ENCODE data around the gene IQCM.
"Not testable (repeated sequence)": the region's sequence is repeated elsewhere in the genome, so short reads cannot be mapped to it uniquely, and the experiment has no call there.

IQCM gene

GRCh38 chr4:149595500-149595899, 220.1 kb downstream of the IQCM start:
- in situ Hi-C loops (cut with MboI; ENCODE audit: low sequenced_read_pairs), result no loop called here

GRCh38 chr4:149589826-149590225, 225.8 kb downstream of the IQCM start:
- in situ Hi-C loops (cut with MboI; ENCODE audit: low sequenced_read_pairs), result no loop called here

GRCh38 chr4:149584722-149585121, 230.9 kb downstream of the IQCM start:
- in situ Hi-C loops (cut with MboI; ENCODE audit: low sequenced_read_pairs), result no loop called here

- in situ Hi-C loops (cut with MboI; ENCODE audit: low sequenced_read_pairs), result no loop called here
Observed at GRCh38 chr4:149574971-149575370, 240.7 kb downstream of the IQCM start.

DNA sequence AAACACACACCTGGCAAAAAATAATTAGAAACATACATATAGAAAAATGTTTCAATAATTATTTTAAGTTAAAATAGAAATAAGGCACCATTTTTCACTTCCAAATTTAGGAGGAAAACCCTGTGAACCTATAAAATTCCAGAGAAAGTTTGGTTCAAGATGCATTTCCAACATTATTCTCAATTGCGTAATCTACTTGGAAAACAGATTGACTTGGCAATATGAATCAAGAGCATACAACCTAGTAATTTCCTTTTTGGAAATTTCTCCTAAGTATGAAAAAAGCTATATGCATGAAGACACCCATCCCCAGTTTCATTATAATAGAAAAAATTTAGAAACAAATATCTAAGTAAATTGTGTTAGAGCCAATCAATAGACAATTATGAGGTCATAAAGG, 242.9 kb downstream of the IQCM start:
- in situ Hi-C loops (cut with MboI; ENCODE audit: low sequenced_read_pairs), result no loop called here

DNA sequence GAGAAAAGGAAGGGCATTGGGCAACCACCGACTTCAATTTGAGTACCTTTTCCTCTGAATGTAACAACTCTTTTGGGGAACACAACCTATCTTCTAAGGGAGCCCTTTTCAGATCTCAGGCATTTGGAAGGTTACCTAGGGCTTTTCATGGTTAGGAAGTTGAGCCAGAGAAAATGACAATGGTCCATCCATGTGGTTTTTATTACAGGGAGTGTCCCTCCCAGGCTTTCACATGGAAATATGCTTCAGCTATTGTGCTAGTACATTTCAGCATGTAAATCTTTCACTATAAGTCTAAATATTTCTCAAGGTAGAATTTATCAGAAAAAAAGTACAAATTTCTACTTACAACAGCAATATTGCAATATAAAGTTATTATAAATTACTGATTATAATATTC, 259.8 kb downstream of the IQCM start:
- in situ Hi-C loops (cut with MboI; ENCODE audit: low sequenced_read_pairs), result no loop called here

GRCh38 chr4:149555146-149555545, 260.5 kb downstream of the IQCM start:
- in situ Hi-C loops (cut with MboI; ENCODE audit: low sequenced_read_pairs), result no loop called here

DNA sequence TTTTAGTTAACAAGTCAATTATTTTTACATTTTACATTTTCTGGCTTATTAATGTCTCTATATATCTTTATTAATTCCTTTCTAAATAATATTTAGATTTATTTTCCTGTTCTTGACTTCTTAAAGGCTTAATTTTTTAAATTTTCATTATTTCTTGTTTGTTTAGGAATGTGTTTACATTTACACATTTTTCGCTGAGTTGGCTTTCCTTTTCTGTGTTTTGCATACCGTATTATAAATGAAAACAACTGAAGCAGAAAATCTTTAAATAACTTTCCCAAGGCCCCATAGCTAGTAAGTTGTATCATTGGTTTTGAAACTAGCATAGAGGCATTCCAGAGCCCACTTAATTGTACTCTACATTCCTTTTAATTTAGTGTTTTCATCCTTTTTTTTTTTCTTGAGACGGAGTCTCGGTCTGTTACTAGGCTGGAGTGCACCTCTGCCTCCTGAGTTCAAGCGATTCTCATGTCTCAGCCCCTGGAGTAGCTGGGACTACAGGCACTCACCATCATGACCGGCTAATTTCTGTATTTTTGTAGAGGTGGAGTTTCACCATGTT, 261.6 kb downstream of the IQCM start:
- in situ Hi-C loops (cut with MboI; ENCODE audit: low sequenced_read_pairs), result no loop called here

- in situ Hi-C loops (cut with MboI; ENCODE audit: low sequenced_read_pairs), result no loop called here
Observed at GRCh38 chr4:149552601-149553000, 263.0 kb downstream of the IQCM start.

DNA sequence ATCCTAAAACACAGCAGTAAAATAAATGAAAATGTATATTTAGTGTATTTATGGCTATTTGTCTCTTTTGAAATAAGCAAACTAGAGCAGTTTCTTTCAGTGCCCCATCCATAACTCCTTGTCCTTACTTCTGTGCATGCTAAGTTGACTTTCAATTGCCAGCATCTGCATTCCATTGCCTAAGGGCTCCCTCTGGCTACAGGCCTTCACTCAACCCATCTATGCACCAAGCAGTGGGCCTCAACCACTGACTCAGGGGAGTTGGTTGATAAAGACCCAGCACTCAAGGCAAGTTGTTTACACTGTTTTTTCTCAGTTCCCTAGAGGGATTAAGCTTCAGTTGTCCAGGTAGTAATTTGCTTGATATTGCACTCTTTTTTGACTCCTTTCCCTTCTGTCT, 265.7 kb downstream of the IQCM start:
- in situ Hi-C loops (cut with MboI; ENCODE audit: low sequenced_read_pairs), result no loop called here

DNA sequence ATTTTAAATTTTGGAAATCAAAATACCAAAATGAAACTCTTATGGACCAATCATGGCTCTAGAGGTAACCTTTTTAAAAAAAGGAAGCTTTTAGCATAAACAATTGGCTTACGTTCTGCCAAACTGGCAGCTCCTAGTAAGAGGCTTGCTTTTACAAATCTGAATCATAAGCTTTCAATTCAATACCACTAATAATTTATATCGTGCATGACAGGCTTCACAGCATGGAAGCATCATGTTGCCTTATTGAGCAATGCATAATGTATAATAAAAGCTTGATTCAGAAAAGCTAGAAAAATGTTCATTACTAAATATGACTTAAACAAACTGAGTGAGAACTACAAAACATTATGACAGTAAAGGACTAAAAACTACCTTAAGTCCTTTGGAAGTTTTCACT, 280.9 kb downstream of the IQCM start:
- in situ Hi-C loops (cut with MboI; ENCODE audit: low sequenced_read_pairs), result no loop called here

- in situ Hi-C loops (cut with MboI; ENCODE audit: low sequenced_read_pairs), result no loop called here
Observed at GRCh38 chr4:149531861-149532260, 283.8 kb downstream of the IQCM start.

- in situ Hi-C loops (cut with MboI; ENCODE audit: low sequenced_read_pairs), result no loop called here
Observed at GRCh38 chr4:149523039-149523438, 292.6 kb downstream of the IQCM start.

GRCh38 chr4:149521611-149522425, 293.8 kb downstream of the IQCM start:
- in situ Hi-C loops (cut with MboI; ENCODE audit: low sequenced_read_pairs), result no loop called here

DNA sequence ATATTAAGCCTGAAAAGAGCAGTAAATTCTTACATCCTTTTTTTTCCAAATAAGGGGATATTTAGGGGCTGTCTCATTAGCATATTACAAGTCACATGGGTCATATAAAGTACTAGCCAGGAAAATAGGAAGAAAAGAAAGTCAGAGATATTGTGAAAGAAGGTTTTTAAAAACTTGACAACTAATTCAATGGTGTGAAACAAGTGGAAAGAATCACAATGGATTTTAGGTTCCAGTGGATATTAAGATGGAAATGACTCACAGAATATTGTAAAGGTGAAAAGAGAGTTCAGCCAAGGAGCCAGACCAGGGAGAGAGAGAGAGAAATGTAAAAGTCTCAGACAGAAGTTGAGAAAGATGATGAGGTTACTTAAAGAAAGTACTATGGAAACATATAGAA, 297.2 kb downstream of the IQCM start:
- in situ Hi-C loops (cut with MboI; ENCODE audit: low sequenced_read_pairs), result no loop called here

DNA sequence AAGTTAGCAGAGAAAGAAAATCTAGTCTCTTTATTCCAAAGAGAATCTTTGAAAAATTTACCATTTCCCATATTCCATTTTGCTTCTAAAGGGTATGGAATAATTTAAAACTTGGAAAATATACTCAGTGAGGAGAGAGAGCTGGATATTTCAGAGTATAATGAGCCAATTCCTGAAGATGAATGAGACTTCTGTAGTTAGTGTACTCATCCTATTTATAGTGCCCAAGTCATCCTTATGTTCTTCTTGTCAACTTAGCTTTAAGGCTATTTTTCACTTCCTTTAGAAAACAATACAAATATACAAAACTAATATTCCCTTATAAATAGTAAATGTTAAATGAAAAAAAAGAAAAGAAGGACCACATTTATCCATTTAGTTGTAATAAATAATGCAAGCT, 302.6 kb downstream of the IQCM start:
- in situ Hi-C loops (cut with MboI; ENCODE audit: low sequenced_read_pairs), result no loop called here

DNA sequence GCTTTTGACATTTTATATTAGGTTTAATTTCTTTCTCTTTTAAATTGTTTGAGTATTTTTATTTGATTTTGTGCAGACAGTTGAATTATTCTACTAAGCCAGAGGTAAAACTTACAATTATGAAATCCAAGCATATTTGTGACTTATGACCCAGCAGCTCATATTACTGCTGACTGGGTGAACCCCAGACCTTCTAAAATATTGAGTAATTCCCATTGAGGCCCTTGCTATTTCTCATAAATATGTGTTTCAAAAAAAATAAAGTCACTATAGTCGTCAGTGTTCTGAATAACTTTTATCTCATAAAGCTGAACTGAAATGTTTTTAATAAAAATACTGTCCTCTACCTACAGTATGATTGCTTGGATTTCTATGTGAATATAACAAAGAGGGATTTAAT, 303.1 kb downstream of the IQCM start:
- in situ Hi-C loops (cut with MboI; ENCODE audit: low sequenced_read_pairs), result no loop called here

GRCh38 chr4:149511558-149512298, 303.9 kb downstream of the IQCM start:
- in situ Hi-C loops (cut with MboI; ENCODE audit: low sequenced_read_pairs), result no loop called here

DNA sequence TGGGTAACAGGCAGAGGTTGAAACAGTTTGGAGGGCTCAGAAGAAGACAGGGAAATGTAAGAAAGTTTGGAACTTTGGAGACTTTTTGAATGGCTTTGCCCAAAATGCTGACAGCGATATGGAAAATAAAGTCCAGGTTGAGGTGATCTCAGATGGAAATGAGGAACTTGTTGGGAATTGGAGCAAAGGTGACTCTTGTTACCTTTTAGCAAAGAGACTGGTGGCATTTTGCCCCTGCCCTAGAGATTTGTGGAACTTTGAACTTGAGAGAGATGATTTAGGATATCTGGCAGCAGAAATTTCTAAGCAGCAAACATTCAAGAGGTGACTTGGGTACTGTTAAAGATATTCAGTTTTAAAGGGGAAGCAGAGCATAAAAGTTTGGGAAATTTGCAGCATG, 308.3 kb downstream of the IQCM start:
- in situ Hi-C loops (cut with MboI; ENCODE audit: low sequenced_read_pairs), result not testable (repeated sequence)

GRCh38 chr4:149500806-149501205, 314.8 kb downstream of the IQCM start:
- in situ Hi-C loops (cut with MboI; ENCODE audit: low sequenced_read_pairs), result no loop called here

- in situ Hi-C loops (cut with MboI; ENCODE audit: low sequenced_read_pairs), result no loop called here
Observed at GRCh38 chr4:149499726-149500125, 315.9 kb downstream of the IQCM start.

- in situ Hi-C loops (cut with MboI; ENCODE audit: low sequenced_read_pairs), result no loop called here
Observed at GRCh38 chr4:149498246-149498645, 317.4 kb downstream of the IQCM start.

Measured in HL-60/S4 treated with phorbol 12-myristate 13-acetate at 8.2 ng/mL for 4 days and 3 days (cell line).